Vagina (tissue), 2 donors: ENCODE data around the gene LONP2. TPM values are rescaled to one million over a fixed set of nuclear protein-coding genes. Genes with fewer than 3 reads are reported as not detected.

Experiments
- DNase-seq, 2 donors: peaks; one replicate each; pipeline ENCODE4 v3.0.0-alpha.2; 2017; ENCODE audit errors: extremely low spot score in 2 of 2
- H3K27ac ChIP-seq: fragments of 200-600 bp; sonication (generic); one replicate; pipeline ENCODE4 v1.5.1; 2019
- H3K27me3 ChIP-seq: fragments of 200-600 bp; sonication (generic); one replicate; pipeline ENCODE4 v1.5.1; 2019
- H3K36me3 ChIP-seq, 2 donors: fragments of 200-600 bp; sonication (generic); one replicate each; pipeline ENCODE4 v1.5.1; 2017 to 2019
- H3K4me1 ChIP-seq: fragments of 200-600 bp; sonication (generic); one replicate; pipeline ENCODE4 v1.5.1; 2019
- H3K4me3 ChIP-seq, 2 donors: fragments of 200-600 bp; sonication (generic); 1 replicate in 1 of 2; 2 replicates in 1 of 2; pipeline ENCODE4 v1.5.1; 2016 to 2019
- H3K9me3 ChIP-seq: fragments of 200-600 bp; sonication (generic); one replicate; pipeline ENCODE4 v1.5.1; 2019
- POLR2A ChIP-seq, 2 donors: fragments of 450-650 bp; IDR thresholded peaks; one replicate each; pipeline ENCODE4 v1.6.1; 2017; ENCODE audit warnings: antibody characterized with exemption in 2 of 2, mild to moderate bottlenecking in 2 of 2, moderate library complexity in 2 of 2
- POLR2AphosphoS5 ChIP-seq, 2 donors: sonication (generic); formaldehyde crosslinking; IDR thresholded peaks; one replicate each; pipeline ENCODE4 v1.9.0; 2017; ENCODE audit warnings: antibody characterized with exemption in 2 of 2, mild to moderate bottlenecking in 2 of 2, low read depth in 1 of 2; ENCODE audit not compliant: insufficient read depth in 1 of 2
- intact Hi-C: fragments of 100-400 bp; cut with DNase I; formaldehyde crosslinking; loops from one replicate; pipeline ENCODE4 v1.15.1; 2023
- total RNA-seq: library from RNA; depleted of rRNA; stranded (reverse); fragments of >200 nt; gene quantifications from one replicate; pipeline ENCODE4 v1.2.3, GENCODE V29; 2016
- TF ChIP-seq, protein P1 (sequence below), 3 experiments: fragments of 450-650 bp in 2 of 3; fragments of 200-600 bp in 1 of 3; sonication (generic) in 1 of 3; IDR thresholded peaks; one replicate each; pipeline ENCODE4 v1.5.1; 2017 to 2019; ENCODE audit warnings: antibody characterized with exemption in 3 of 3, mild to moderate bottlenecking in 2 of 3, moderate library complexity in 2 of 3

LONP2 gene
- total RNA-seq, 1 donor from 2014 or later = 40.3 TPM

DNA sequence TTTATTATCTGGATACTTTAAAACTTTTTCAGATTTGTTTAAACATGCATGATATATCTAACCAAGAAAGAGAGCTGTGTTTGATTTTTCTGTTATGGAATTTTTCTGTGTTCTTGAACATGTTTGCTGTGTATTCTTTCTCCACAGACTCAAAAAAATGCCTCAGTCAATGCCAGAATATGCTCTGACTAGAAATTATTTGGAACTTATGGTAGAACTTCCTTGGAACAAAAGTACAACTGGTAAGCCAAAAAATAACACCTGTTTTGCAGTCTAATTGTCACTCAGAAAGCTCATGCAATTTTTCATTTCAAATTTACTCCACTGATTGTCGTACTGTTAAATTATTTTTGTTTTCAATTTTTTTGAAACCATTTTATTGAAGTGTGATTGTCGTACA lies 18.5 kb downstream of the LONP2 start:
- TF ChIP-seq POLR2A (IDR thresholded peaks at IDR 0.05) (no peak), POLR2AphosphoS5 (IDR thresholded peaks at IDR 0.05; ENCODE audit: insufficient read depth in 1 of 2, low read depth in 1 of 2) (no peak)
- TF ChIP-seq, protein P1, sequence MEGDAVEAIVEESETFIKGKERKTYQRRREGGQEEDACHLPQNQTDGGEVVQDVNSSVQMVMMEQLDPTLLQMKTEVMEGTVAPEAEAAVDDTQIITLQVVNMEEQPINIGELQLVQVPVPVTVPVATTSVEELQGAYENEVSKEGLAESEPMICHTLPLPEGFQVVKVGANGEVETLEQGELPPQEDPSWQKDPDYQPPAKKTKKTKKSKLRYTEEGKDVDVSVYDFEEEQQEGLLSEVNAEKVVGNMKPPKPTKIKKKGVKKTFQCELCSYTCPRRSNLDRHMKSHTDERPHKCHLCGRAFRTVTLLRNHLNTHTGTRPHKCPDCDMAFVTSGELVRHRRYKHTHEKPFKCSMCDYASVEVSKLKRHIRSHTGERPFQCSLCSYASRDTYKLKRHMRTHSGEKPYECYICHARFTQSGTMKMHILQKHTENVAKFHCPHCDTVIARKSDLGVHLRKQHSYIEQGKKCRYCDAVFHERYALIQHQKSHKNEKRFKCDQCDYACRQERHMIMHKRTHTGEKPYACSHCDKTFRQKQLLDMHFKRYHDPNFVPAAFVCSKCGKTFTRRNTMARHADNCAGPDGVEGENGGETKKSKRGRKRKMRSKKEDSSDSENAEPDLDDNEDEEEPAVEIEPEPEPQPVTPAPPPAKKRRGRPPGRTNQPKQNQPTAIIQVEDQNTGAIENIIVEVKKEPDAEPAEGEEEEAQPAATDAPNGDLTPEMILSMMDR (IDR thresholded peaks at IDR 0.05) = no peak

GRCh38 chr16:48269011-48269410 lies 24.9 kb downstream of the LONP2 start:
- no peak for TF ChIP-seq POLR2AphosphoS5 (IDR thresholded peaks at IDR 0.05; ENCODE audit: insufficient read depth in 1 of 2, low read depth in 1 of 2)
- TF ChIP-seq, protein P1 (IDR thresholded peaks at IDR 0.05) = no peak

More for the DNA sequence above, 18.5 kb downstream of the LONP2 start:
- no peak overlapping the region for H3K4me3 ChIP-seq
- H3K27ac ChIP-seq = no peak overlapping the region
- H3K36me3 ChIP-seq = peaks cover 4 to 63% of the 10 kb centered on the region in 2 donors
- no peak for DNase-seq
- no peaks in the 10 kb centered on the region for H3K27me3 ChIP-seq
- no peaks in the 10 kb centered on the region for H3K9me3 ChIP-seq
- no peaks in the 10 kb centered on the region for H3K4me1 ChIP-seq
- intact Hi-C loops = no loop called here

GRCh38 chr16:48271728-48272127 lies 27.6 kb downstream of the LONP2 start:
- no peak for DNase-seq
- Histone ChIP-seq H3K9me3 (no peaks in the 10 kb centered on the region), H3K27ac (no peak overlapping the region), H3K27me3 (no peaks in the 10 kb centered on the region), H3K4me1 (peaks cover 6% of the 10 kb centered on the region), H3K36me3 (peaks cover 0 to 26% of the 10 kb centered on the region in 2 donors), H3K4me3 (no peak overlapping the region)
- TF ChIP-seq, protein P1 (IDR thresholded peaks at IDR 0.05) = no peak
- TF ChIP-seq POLR2AphosphoS5 (IDR thresholded peaks at IDR 0.05; ENCODE audit: insufficient read depth in 1 of 2, low read depth in 1 of 2) = no peak
- TF ChIP-seq POLR2A (IDR thresholded peaks at IDR 0.05) = no peak
- intact Hi-C loops = no loop called here

More at GRCh38 chr16:48269011-48269410, 24.9 kb downstream of the LONP2 start:
- Histone ChIP-seq H3K27ac (no peak overlapping the region), H3K9me3 (no peaks in the 10 kb centered on the region), H3K36me3 (peaks cover 0 to 37% of the 10 kb centered on the region in 2 donors), H3K4me3 (no peak overlapping the region), H3K4me1 (no peaks in the 10 kb centered on the region), H3K27me3 (no peaks in the 10 kb centered on the region)
- no peak for DNase-seq
- intact Hi-C loops = no loop called here

GRCh38 chr16:48272837-48273421 lies 28.8 kb downstream of the LONP2 start:
- peaks cover 6% of the 10 kb centered on the region for H3K4me1 ChIP-seq
- no peak overlapping the region for H3K4me3 ChIP-seq
- H3K27me3 ChIP-seq = no peaks in the 10 kb centered on the region
- TF ChIP-seq POLR2A (IDR thresholded peaks at IDR 0.05) = no peak
- TF ChIP-seq POLR2AphosphoS5 (IDR thresholded peaks at IDR 0.05; ENCODE audit: insufficient read depth in 1 of 2, low read depth in 1 of 2) = no peak
- TF ChIP-seq, protein P1 (IDR thresholded peaks at IDR 0.05) = no peak
- H3K36me3 ChIP-seq = peaks cover 0 to 24% of the 10 kb centered on the region in 2 donors
- intact Hi-C loops = no loop called here
- no peaks in the 10 kb centered on the region for H3K9me3 ChIP-seq
- no peak for DNase-seq
- peak overlapping the region; percentile 40 for H3K27ac ChIP-seq

DNA sequence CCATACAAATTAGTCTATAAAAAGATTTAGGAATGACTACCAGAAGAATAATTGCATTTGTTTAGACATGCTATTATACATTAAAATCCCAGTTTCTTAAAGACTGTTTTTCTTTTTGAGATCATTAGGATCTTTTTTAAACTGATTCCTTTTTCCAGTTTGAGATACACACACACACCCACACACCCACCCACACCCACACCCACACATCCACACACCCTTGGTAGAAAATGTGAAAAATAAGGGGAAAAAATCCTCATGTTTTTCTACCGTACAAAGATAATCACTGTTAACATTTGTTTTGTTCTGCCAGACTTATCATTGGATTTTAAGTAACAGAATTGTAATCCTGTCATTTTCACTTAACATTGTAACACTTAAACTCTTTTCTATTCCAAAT lies 30.4 kb downstream of the LONP2 start:
- Histone ChIP-seq H3K27me3 (no peaks in the 10 kb centered on the region), H3K27ac (no peak overlapping the region), H3K36me3 (peaks cover 0 to 29% of the 10 kb centered on the region in 2 donors), H3K9me3 (no peaks in the 10 kb centered on the region), H3K4me1 (peaks cover 16% of the 10 kb centered on the region), H3K4me3 (no peak overlapping the region)
- DNase-seq = no peak
- intact Hi-C loops = no loop called here
- TF ChIP-seq POLR2A (IDR thresholded peaks at IDR 0.05) (no peak), POLR2AphosphoS5 (IDR thresholded peaks at IDR 0.05; ENCODE audit: insufficient read depth in 1 of 2, low read depth in 1 of 2) (no peak)
- TF ChIP-seq, protein P1 (IDR thresholded peaks at IDR 0.05) = no peak
